ENCODE measurements around the gene C3orf18.

DNA sequence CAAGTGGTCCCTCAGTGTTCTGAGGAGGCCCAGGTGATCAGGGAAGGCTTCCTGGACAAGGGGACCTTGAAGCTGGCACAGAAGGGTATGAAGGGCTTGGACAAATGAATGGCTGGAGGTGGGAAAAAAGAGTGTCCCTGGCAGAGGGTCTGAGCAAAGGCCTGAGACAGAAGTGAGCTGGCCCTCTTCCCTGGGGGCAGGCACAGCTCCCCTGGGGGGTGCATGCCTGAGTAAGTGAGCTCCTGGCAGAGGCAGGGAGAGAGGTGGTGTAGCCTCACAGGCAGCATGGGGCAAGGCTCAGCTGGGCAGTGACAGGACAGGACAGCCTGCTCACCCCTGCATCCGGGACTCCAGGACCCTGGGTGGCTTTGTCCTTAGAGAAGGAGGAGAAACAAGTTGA, 58.7 kb downstream of the C3orf18 start:
- TF ChIP-seq, protein P1, sequence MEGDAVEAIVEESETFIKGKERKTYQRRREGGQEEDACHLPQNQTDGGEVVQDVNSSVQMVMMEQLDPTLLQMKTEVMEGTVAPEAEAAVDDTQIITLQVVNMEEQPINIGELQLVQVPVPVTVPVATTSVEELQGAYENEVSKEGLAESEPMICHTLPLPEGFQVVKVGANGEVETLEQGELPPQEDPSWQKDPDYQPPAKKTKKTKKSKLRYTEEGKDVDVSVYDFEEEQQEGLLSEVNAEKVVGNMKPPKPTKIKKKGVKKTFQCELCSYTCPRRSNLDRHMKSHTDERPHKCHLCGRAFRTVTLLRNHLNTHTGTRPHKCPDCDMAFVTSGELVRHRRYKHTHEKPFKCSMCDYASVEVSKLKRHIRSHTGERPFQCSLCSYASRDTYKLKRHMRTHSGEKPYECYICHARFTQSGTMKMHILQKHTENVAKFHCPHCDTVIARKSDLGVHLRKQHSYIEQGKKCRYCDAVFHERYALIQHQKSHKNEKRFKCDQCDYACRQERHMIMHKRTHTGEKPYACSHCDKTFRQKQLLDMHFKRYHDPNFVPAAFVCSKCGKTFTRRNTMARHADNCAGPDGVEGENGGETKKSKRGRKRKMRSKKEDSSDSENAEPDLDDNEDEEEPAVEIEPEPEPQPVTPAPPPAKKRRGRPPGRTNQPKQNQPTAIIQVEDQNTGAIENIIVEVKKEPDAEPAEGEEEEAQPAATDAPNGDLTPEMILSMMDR (IDR thresholded peaks at IDR 0.05), result no peak
- no peak for TF ChIP-seq POLR2A (IDR thresholded peaks at IDR 0.05)
